GM21717 (cell line): ENCODE data around the gene TUG1.

Experiments used
- ATAC-seq: cut with Tn5 transposase; IDR thresholded peaks from one replicate; pipeline ENCODE4 v1.9.1; 2021; ENCODE audit warnings: mild to moderate bottlenecking, moderate library complexity; ENCODE audit not compliant: unreplicated experiment

The TUG1 gene

DNA sequence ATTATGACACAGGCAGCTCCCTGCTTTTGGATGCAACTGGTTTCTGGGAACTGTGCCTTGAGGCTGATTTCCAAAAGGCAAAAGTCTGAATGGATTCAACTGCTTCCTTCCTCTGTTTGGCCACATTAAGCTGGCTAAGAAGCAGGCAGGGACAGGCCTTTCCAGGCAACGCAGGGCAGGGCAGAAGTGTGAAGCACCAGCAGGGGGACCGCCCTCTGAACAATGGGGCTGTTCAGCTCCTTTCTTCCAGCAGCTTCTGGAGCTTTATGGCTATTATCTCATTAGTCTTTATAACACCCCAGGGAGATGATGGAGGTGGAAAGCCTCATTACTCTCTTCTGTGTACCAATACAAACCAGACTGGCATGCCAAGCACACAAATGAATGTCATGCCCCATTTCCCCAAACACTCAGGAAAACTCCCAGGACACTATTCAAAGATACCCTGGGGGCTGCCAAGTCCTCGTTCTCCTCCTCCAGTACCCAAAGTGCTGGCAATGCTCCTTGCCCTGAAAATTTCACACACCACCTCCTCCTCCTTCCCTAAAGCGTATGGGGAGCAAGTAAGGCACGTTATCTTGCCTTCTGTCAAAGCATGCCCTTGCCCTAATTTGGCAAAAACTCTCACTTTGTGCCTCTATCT is 21.8 kb upstream of the TUG1 start:
- no peak for ATAC-seq

DNA sequence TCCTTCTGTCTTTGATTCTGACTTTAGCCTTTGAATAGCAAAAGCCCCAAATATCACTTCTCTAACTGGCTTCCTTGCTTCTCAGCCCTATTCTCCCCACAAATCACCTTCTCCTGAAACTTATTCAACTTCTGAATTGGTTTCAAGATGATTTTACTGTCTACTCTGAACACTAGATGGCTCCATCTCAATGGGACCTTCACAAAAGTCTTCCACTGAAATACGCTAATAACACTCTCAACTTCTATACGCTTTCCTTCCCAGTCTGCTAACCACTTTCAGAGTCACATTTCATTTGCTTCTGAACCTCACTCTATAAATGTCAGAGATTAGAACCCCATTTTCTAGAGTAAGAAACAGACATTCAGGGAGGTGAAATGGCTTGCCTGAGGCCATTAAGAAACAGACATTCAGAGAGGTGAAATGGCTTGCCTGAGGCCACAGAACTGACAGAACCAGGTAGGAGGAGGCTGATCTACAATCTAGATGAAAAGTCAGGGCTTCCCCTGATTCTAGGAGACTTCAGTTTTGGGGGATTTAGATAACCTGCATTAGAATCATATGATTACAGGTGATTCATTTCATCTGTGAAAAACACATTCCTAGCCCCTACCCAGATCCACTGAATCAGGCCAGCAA is 21.1 kb upstream of the TUG1 start:
- no peak for ATAC-seq

DNA sequence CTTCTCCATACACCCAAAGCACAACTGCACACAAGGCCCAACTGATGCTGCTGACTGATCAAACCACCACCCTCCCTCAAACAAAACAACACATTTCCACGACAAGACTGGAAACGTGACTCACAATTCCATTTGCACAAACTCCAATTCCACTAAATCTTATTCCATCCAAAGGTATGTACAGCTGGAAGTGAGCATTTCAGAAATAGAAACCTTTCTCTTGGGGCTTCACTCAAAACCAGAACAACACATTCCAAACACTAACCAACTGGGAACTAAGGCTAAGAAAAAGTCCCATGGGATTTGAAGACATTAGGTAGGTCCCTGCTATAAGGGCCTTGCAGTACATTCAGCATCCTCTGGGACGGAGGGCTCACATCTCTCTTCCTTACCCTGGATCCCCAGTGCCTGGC is 20.1 kb upstream of the TUG1 start:
- ATAC-seq: no peak

DNA sequence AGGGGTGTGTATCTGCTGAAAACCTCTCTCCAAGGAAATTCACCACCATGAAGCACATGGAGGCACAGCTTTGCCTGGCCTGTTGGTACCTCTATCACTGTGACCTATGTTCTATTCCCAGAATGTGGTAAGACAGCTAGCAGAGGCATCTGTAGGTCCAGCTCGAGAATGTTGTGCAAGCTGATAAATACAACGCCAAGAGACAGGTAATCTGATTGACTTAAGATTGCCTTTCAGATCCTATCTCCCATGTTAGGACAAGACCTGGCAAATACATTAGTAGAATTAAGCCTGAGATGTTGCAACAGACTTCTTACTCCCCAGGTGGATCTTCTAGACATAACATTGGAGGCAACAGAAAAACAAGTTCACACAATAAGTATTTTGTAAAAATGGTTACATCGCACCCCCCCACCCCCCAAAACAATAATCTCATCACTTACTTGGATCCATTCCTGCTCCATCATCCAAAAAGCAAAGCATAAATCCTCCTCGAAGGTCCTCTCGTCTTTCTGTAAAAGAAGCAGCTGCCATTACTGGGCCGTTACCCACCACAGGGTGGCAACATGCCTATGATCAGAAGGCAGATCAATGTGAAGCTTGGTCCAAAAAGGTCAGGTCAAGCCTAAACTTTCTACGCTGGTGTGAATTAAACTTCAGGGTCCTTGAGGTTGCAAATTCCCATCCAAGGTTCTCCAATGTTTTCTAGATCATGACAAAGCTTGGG is 19.0 kb upstream of the TUG1 start:
- ATAC-seq: no peak

DNA sequence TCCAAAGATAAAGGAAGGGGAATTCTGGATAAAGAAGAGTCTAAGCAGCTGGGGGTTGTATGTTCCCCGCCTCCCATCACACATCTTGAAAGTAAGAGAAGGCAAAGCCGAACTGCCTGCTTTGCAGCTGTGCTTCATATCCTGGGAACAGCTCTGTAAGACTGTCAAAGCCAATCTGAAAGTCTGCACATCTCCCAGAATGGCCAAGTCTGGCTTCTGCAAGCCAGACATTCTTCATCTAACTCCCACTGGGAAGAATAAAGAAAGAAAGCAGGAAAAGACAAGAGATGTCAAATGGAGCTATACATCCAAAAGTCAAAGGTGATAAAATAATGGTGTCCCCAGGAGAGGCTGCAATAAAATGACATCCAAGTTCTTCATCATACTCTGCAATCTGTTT is 15.9 kb upstream of the TUG1 start:
- ATAC-seq: no peak

DNA sequence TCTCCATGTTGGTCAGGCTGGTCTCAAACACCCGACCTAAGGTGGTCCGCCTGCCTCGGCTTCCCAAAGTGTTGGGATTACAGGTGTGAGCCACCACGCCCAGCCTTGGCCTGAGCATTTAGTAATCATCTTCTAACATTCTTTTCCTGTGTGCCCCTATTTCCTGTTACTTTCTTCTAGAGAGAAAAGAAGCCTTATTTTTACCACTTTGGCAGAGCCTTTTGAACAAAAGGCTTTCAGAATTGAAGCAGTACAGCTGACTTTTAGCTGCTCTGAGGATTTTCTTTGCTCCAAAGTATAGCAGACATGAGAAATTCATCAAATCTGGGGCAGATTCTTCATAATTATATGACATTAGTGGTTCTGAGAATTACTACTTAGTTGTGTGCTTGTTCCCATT is 13.9 kb upstream of the TUG1 start:
- no peak for ATAC-seq

DNA sequence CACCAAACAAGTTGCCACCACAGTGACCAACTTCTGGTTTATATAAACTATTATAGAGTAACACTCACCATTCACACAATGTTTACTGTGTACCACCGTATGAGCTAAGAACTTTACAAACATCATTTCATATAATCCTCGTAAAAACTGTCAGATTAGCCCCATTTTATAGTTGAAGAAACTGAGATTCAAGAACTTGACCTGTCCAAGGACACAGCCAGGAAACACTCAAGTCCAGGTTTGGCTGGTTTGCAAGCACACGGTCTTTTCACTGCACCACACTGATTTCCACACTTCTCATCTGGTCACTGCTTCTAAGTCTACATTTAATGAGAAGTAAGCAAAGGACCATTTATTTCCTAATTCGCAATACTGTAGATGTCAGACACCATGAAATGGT is 4.2 kb upstream of the TUG1 start:
- no peak for ATAC-seq

DNA sequence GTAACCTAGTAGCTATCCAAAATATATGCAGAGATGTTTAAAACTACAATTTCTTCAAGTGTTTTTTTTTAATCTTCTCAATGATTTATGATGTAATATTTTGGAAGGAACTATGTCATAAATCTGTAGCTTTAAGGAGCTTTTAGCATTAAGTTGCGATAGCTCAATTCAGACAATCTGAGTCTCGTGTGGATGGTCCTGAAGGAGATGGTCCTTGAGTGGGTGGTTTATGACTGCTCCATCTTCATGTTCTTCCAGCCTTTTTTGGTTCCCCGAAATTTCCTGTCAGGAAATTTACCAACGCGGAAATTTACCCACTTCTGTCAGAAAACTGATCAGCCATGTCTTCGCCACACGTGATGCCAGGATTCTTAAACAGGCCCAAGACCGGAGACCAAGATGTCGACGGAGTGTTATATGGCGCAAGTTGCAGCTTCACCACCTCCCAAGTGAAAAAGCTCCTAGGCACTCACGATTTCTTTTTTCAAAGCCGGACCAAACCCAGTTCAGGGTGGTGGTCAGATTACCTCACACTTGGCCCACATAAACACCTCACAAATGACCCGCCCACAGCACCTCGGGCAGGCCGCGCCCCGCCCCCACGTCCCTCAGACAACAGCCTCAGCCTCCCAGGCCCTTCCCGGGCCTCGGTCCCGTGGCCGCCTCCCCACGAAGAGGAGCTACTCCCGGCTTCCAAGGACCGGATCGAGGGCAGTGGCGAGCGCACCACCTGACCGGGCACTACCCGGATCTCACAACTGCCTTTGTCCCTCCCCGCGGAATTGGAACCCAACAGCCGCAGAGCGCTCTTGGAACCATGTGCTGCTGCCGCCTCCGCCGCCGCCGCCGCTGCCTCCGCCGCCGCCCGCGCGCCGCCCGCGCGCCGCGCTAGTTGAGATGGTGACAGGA is 796 bp upstream of the TUG1 start, which contains the start of gene MORC2:
Gene MORC2, minus strand, starts transcription at position 760 of the 909 bp plus-strand sequence. CDS start 885 bp downstream, outside the sequence.
- peak; percentile 23 for ATAC-seq

DNA sequence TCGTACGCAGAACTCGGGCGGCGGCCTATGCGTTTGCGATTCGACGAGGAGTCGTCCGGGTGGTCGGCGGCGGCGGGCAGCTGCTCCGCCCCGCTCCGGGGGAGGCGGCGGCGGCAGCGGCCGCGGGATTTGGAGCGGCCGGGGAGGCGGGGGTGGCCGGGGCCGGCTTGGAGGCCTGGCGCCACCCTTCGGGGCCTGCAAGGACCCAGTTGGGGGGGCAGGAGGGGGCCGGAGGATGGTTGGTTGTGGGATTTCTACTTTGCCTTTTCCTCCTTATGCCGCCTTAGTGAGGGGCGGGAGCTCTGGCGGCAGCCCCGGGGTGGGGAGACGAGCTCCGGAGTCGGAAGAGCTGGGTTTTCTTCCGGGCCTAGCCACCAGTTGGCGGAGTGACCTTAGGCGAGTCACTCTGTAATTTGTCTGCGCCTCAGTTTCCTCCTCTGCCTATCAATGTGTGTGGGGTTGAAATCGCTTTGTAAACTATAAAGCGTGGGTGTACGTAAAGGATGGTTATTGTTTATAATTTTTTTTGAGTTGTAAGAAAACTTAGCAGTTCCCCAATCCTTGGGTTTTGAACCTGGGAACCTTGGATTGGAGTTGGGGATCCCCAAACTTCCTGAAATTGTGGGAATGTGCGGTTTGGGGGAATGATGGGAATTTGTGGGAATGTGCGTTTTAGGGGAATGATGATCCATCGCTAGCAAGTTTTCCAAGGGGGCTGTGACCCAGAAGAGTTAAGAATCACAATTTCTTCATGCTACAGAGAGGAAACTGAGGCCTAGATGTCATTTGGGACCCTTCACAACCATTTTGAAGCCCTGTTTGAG is 679 bp downstream of the TUG1 start:
- ATAC-seq: peak; percentile 30

DNA sequence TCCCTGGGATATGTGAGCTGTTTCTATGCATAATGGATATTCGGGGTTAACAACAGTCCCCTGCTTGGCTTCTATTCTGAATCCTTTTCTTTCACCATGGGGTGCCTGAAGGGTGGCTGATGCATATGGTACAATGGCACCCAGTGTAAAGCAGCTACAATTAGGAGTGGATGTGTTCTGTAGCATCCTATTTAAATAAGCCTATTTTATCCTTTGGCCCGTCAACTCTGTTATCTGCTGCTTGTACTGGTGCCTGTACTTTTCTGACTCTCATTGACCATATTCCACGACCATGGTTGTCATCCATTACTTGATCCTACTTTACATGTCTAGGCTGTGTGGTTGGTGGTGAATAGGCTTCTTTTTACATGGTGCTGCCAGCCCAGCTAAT is 1.3 kb downstream of the TUG1 start:
- no peak for ATAC-seq

DNA sequence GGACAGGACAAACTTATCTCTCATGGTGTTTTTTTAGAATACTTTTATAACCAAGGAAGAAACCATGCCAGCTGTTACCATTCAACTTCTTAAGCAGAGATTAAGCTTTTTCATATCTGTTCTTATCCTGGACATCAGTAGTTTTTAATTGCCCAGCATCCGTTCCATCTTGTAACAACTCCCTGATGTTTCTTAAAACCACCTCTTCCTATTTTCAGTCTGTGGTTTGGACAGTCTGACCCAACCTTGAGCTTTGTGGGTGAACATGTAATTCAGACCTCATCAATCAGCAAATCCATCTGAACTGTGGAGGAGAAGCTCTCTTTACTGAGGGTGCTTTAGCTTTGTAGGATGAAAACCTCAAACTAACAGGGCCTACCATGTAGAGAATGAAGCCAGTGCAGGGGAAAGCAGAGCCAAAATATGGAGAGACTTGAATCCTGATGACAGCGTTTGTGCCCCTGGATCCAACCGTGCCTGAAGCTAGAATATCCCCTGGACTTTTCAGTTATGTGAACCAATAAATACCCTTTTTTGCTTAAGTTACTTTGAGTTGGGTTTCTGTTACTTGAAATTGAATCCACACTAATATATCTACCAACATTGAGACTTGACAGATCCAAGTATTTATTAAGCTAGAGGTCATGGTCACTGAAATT is 9.4 kb downstream of the TUG1 start:
- ATAC-seq: no peak

DNA sequence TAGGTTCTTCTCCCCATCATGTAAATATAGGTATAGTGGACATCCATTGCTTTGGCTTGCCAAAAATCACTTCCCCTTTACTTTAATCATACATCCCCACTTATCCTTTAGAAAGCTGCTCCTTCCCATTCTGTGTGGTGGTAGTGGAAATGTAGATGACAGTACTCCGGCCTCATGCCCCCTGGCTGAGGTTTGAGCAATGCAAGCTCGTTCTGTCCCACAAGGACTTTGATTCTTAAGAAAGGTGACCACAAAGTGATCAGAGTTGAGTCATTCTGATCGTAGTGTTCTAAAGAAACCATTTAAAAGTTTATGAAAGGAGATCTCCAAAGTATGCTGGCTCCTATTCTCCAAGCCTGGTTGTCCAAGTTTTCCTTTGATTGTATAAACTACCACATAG is 10.9 kb downstream of the TUG1 start:
- no peak for ATAC-seq

DNA sequence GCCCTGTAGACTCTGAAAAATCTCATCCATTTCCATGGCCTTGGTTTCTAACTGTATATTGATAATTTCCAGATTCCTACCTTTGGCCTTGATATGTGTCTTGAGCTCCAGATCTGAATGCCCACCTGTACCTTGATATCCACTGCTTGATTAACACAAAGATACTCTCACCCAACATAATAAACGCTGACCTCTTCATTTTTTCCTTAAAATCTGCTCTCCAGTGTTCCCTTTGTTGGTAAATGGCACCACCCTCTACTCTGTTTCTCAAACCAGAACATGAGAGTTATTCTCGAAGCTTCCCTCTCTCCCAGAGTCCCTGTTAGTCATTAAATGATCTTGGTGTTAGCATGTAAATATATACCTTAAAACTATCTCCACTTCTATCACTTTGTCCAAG is 13.4 kb downstream of the TUG1 start:
- ATAC-seq: no peak

DNA sequence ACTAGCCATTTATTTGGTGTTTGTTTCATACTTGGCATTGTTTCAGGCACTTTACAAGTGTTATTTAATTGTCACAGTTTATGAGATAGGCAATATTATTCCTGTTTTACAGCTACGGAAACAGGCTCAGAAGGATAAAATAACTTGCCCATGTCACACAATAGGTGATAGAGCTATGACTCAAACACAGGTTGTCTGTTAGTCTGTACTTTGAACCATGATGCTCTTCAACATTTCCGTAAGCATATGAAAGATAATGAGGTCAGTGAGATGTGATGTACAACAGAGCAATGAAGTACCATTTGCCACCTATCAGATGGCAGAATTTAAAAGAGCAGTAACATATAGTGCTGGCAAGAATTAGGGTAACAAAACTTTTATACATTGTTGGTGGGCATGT is 15.3 kb downstream of the TUG1 start:
- ATAC-seq: no peak

DNA sequence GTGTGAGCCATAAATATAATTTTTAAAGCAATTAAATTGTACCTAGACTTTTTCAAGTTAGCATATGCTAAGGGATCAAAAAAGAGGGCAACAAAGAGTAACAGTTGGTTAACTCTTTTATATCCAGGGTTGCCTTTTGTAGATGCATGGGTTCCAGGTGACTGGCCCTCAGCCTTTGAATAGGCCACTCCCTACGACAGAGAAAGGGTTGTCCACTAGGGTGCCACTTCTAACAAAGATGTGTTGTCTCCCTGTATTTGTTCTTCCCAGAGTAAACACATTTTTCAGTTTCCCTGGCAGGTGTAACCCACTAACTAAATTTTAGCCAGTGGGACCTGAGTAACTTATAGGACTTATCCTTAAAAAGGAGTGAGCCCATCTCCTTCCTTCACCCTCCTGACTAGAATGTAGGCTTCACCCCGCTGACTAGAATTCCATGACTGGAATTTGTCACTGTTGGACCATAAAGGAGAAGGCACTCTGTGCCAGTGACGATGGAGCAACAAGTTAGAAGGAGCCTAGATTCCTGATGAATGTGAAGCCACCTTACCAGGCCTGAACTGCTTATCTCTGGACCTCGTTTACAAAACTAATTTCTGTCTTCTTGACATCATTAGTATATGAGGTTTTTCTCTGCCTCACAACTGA is 16.6 kb downstream of the TUG1 start:
- ATAC-seq: no peak

DNA sequence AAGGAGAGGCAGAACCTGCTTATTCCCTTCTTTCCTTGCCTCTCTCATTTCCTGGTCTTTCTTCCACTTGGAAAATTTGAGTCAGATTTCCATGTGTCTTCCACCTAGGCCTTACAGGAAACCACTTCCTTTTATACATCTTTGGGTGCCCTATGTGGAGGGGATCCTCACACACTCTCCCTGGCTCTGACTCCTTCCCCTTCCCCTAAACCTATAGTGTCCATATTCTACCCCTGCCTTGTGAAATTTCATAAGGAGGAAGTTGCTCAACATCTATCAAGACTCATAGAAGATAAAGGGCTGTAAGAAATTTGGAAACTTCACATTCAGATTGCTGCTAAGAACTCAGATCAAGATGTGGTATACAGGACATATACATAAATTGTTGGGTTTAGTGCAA is 20.4 kb downstream of the TUG1 start:
- ATAC-seq: no peak

DNA sequence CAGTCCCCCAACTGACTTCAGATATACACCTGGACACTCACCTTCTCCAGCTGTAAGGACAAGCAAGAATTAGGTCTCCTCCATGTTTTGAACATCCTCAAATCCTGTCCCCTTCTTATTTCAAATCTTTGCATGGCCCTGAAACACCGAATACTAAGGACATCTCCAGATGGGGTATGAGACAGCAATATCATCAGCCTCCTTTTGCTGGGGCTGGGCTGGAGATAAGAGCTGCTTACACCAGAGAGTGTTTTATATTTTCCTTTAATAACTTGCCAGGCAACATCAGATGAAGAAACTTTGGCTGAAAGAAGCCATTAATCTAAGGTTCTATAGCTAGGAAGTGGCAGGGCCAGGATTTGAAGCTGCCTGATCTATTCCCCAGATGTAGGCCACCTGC is 21.6 kb downstream of the TUG1 start:
- ATAC-seq: no peak

DNA sequence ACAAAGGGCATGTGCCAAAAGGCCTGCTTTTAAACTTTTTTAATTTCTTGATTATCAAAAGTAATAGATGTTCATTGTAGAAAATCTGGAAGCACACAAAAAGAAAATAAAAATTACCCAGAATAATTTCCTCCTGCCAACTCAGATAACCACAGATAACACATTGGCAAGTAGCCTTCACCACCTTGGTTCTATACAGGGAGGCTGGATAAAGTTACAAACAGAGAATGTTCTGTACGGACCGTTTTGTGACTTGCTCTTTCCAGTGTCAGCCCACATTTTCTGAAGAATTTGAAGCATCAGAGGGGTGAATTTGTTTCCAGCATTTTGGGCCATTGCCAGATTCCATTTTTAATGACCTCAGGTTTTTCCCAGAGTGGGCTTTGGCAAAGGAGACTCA is 23.5 kb downstream of the TUG1 start:
- no peak for ATAC-seq

DNA sequence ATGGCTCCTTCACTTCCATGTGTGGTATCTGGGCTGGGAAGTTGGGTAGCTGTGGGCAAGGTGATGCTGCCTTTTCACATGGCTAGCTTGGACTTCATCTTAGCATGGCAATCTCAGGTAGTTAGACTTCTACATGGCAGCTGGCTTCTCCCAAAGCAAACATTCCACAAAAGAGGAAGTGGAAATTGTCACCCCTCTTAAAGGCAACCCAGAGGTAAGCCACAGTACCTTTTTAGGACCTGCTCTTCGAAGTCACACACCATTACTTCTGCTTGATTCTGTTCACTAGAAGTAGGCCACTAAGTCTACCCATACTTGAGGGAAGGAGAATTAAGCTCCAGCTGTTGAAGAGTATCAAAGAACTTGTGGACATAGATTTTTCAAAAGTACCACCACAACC is 25.9 kb downstream of the TUG1 start:
- no peak for ATAC-seq
